ENCODE results near the gene NPR2. TPM values are rescaled to one million over a fixed set of nuclear protein-coding genes. Genes with fewer than 3 reads are reported as not detected.

NPR2 gene
- total RNA-seq, 4 donors from 2014 or later, result 26.3 to 36.0 (median 32.4) TPM

DNA sequence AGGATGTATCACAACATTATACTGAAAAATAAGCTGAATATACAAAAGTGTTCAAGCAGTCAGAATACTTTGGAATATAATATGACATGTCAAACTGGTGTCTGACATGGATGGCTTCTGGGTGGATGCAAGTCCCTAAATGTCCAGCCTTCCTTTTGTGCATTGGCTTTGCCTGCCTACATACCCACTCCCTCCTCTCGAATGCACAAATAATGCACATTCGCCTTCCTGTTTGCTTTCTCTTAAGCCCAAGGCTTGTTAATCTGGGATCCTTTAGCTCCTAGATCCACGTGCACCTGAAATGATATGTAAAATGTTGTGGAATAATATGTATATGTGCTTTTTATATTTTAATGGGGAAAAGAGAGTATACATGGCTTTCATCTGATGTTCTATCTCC, 12.9 kb upstream of the NPR2 start:
- no peak overlapping the region for H3K27ac ChIP-seq
- H3K4me1 ChIP-seq, result peaks cover 0 to 7% (median 0%) of the 10 kb centered on the region in 4 donors
- no peaks in the 10 kb centered on the region for H3K27me3 ChIP-seq
- 88 to 91% methylated on average over 3 of the region's 3 CpGs for WGBS, 2 donors
- TF ChIP-seq EP300 (IDR thresholded peaks at IDR 0.05) (no peak), POLR2A (IDR thresholded peaks at IDR 0.05) (no peak)
- TF ChIP-seq, protein P1, sequence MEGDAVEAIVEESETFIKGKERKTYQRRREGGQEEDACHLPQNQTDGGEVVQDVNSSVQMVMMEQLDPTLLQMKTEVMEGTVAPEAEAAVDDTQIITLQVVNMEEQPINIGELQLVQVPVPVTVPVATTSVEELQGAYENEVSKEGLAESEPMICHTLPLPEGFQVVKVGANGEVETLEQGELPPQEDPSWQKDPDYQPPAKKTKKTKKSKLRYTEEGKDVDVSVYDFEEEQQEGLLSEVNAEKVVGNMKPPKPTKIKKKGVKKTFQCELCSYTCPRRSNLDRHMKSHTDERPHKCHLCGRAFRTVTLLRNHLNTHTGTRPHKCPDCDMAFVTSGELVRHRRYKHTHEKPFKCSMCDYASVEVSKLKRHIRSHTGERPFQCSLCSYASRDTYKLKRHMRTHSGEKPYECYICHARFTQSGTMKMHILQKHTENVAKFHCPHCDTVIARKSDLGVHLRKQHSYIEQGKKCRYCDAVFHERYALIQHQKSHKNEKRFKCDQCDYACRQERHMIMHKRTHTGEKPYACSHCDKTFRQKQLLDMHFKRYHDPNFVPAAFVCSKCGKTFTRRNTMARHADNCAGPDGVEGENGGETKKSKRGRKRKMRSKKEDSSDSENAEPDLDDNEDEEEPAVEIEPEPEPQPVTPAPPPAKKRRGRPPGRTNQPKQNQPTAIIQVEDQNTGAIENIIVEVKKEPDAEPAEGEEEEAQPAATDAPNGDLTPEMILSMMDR (IDR thresholded peaks at IDR 0.05), result no peak
- no peak for DNase-seq (ENCODE audit: low spot score in 2 of 2)
- H3K4me3 ChIP-seq, result no peak overlapping the region
- no peaks in the 10 kb centered on the region for H3K36me3 ChIP-seq
- H3K9me3 ChIP-seq, result no peaks in the 10 kb centered on the region

DNA sequence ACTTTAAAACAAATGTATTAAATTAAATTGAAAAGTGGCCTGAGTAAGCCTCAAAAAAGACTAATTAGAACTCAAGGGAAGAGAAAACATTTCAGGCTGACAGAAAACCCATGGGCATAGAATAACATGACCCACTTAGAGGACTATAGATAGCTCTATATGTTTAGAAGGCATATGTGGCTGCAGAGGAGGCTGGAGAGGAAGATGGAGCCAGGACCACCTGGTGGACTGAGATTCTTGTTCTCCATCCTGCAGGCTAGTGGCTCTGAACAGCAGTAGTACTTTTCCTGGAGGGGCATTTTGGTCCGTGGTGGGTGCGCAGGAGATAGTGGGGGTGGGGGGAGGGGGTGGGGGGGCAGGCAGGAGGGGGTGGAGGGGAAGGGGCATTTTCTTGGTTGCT, 10.3 kb upstream of the NPR2 start:
- Histone ChIP-seq H3K9me3 (no peaks in the 10 kb centered on the region), H3K36me3 (no peaks in the 10 kb centered on the region), H3K27me3 (no peaks in the 10 kb centered on the region), H3K4me3 (no peak overlapping the region), H3K27ac (no peak overlapping the region), H3K4me1 (no peaks in the 10 kb centered on the region)
- WGBS, 2 donors, result 66 to 76% methylated on average over 2 of the region's 2 CpGs
- TF ChIP-seq EP300 (IDR thresholded peaks at IDR 0.05), result no peak
- no peak for TF ChIP-seq POLR2A (IDR thresholded peaks at IDR 0.05)
- TF ChIP-seq, protein P1 (IDR thresholded peaks at IDR 0.05), result no peak
- no peak for DNase-seq (ENCODE audit: low spot score in 2 of 2)

DNA sequence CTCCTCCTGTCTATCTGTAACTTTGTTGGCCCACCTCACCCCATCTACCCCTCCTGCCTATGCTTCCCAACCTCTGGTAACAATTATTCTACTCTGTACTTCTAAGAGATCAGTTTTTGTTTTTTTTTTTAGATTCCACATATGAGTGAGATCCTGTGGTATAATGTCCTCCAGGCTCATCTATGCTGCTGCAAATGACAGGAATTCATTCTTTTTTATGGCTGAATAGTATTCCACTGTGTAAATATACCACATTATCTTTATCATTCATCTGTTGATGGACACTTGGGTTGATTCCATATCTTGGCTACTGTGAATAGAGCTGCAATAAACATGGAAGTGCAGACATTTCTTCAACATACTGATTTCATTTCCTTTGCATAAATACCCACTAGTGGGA, 8.0 kb upstream of the NPR2 start:
- Histone ChIP-seq H3K27ac (no peak overlapping the region), H3K9me3 (no peaks in the 10 kb centered on the region)
- TF ChIP-seq EP300 (IDR thresholded peaks at IDR 0.05) (no peak), POLR2A (IDR thresholded peaks at IDR 0.05) (no peak)
- TF ChIP-seq, protein P1 (IDR thresholded peaks at IDR 0.05), result no peak

DNA sequence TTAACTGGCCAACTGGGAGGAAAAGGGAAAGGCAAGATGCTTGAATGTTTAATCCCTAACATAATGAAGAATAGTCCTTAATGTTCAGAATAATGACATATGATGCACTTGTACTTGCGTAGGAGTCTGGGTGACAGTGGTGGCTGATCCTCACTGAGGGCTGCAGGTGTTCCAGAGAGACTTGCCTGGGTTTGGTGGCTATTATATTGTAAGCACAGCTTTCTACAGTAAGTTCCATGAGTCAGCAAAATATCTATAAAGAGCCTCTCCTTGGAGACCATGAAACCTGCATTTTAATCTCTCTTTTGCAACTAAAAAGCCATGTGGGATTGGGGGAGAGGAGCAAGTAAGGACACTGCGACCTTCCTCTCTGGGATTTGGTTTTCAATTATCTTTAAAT, 1.9 kb upstream of the NPR2 start:
- Histone ChIP-seq H3K4me3 (no peak overlapping the region), H3K27ac (no peak overlapping the region), H3K9me3 (no peaks in the 10 kb centered on the region), H3K27me3 (no peaks in the 10 kb centered on the region), H3K36me3 (no peaks in the 10 kb centered on the region), H3K4me1 (peaks cover 0 to 39% (median 26%) of the 10 kb centered on the region in 4 donors)
- DNase-seq (ENCODE audit: low spot score in 2 of 2), result no peak
- TF ChIP-seq, protein P1 (IDR thresholded peaks at IDR 0.05), result no peak
- TF ChIP-seq POLR2A (IDR thresholded peaks at IDR 0.05), result no peak
- no peak for TF ChIP-seq EP300 (IDR thresholded peaks at IDR 0.05)
- 82 to 92% methylated on average over 2 of the region's 2 CpGs for WGBS, 2 donors

More for the DNA sequence above, 8.0 kb upstream of the NPR2 start:
- DNase-seq (ENCODE audit: low spot score in 2 of 2), result no peak
- H3K36me3 ChIP-seq, result no peaks in the 10 kb centered on the region
- no peaks in the 10 kb centered on the region for H3K27me3 ChIP-seq
- H3K4me3 ChIP-seq, result no peak overlapping the region
- no peaks in the 10 kb centered on the region for H3K4me1 ChIP-seq

DNA sequence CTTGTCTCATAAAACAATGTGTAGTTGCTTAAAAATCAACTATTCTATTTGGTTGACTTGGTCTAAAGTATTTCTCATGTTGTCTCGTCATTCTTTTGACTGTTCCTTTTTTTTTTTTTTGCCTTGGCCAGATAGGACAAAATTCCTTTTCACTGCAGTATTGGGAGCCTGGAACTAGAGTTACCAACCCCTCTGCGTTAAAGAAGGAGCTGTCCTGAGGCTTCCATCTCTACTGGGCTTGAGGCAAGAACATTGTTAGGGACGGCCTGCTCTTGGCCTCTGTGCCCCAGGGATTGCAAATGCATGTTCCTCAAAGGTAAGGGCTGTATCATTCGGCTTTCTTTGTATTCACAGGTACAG, 1.4 kb upstream of the NPR2 start:
- Histone ChIP-seq H3K4me1 (peaks cover 0 to 44% (median 26%) of the 10 kb centered on the region in 4 donors), H3K4me3 (no peak overlapping the region), H3K27me3 (no peaks in the 10 kb centered on the region), H3K36me3 (no peaks in the 10 kb centered on the region), H3K9me3 (no peaks in the 10 kb centered on the region), H3K27ac (no peak overlapping the region)
- TF ChIP-seq EP300 (IDR thresholded peaks at IDR 0.05) (no peak), POLR2A (IDR thresholded peaks at IDR 0.05) (no peak)
- TF ChIP-seq, protein P1 (IDR thresholded peaks at IDR 0.05), result no peak
- no peak for DNase-seq (ENCODE audit: low spot score in 2 of 2)
- 29 to 30% methylated on average over 4 of the region's 4 CpGs for WGBS, 2 donors
